Activated CD4-positive, alpha-beta T cell treated with anti-CD3 and anti-CD28 coated beads, Interleukin-2, Interleukin-6, amounts not matched to agents 100 ng/mL and 50 ng/mL, durations not matched to agents 16 hours and 8 hours (primary cell): ENCODE measurements around the gene SCIN.
"Not testable (repeated sequence)": the region's sequence is repeated elsewhere in the genome, so short reads cannot be mapped to it uniquely, and the experiment has no call there.

Experiments used
- DNase-seq: peaks from one replicate; pipeline ENCODE4 v3.0.0-alpha.2; 2020

The SCIN gene

DNA sequence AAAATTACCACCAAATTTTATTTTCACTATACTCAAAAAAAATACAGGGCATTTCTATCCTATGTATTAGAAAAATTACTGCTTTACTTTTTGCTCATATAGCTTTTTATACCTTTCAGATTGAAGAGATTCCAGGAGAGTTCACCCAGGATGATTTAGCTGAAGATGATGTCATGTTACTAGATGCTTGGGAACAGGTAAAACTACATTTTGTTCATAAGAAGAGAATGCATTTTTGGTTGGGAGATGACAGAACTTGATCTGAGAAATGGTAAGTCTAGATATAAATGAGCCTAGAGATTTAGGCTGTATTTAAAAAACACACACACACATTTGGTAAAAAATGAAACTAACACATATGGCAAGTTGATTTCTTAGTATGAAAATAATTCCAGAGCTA lies 78.8 kb downstream of the SCIN start:
- no peak for DNase-seq

DNA sequence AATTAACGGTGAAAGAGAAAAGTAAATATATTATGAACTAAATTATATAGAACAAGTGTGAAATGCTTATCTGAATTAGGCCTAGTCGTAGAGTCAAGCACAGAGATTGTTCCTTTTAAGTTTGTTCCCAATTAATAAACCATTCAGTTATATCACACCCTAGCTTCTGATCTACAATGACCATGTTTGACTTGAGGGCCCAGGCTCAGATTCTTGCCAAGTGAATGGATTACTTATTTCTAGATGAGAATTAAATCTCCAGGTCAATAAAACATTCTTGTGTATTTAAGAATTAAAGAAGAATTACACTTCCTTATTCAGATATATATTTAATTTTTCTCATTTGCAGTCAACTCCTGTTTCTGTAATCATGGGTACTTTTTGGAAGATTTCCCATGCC lies 79.6 kb downstream of the SCIN start:
- DNase-seq, result no peak

DNA sequence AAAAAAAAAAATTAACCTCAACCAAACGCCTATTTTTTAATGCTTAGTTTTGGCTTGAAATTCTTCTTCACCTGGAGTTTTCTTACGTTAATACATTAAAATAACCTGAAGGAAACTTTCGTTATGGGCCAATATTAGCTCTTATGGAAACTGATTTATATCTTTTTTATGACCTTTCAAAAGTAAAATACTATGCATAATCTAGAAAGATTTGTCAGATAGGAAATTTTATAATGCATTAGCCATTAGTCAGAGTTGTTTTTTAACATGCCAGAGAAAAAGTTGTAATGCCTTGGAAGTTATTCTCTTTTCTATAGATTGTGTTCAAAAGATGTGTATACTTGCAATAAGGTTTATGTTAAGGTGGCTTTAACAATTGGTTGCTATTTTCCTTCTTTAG lies 82.6 kb downstream of the SCIN start:
- no peak for DNase-seq

DNA sequence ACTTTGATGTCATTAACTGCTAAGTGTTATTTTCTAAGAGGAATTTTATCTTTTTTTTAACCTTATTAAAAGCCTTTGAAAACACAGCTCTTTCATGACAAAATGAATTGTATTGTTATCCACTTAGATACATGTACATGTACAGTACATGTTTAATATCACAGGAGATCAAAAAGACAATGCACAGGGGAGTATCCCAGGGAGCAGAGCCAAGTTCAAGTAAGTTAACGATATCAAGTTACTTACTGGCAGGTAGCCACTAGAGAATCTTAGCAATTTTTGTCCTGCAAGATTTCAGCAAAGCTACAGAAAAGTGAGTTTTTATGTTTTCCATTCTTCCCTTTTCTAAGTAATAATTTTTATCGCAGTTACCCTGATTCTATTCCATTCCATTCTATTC lies 83.0 kb downstream of the SCIN start:
- DNase-seq, result no peak

DNA sequence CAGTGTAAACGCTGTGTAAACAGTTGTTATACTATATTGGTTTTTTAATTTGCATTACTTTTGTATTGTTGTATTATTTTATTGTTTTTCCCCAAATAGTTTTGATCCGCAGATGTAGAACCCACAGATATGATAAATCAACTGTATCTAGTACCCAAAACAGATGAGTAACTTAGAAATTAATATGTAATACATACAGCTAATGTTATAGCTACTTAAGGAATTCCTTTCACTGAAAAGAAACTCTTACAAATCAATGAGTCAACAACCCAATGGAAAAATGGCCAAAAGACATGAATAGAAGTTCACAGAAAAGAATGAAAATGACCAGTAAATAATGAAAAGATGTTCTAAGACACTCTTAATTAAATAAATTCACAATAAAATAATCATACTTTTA lies 84.6 kb downstream of the SCIN start:
- DNase-seq, result no peak

DNA sequence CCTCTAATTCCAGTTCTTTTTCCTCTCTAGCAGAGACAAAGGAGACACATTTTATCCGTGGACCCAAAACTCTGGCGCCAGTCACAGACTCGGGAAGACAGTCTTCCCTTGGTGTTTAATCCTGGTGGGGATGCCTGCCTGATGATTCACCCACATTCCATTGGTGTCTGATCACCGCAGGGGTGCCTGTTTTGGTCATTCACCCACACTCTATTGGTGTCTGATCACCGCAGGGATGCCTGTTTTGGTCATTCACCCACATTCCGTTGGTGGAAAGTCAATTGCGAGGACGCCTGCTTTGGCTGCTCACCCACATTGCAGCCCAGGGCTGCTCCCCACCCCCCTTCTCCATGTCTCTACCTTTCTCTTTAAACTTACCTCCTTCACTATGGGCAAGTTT lies 89.9 kb downstream of the SCIN start:
- not testable (repeated sequence) for DNase-seq

DNA sequence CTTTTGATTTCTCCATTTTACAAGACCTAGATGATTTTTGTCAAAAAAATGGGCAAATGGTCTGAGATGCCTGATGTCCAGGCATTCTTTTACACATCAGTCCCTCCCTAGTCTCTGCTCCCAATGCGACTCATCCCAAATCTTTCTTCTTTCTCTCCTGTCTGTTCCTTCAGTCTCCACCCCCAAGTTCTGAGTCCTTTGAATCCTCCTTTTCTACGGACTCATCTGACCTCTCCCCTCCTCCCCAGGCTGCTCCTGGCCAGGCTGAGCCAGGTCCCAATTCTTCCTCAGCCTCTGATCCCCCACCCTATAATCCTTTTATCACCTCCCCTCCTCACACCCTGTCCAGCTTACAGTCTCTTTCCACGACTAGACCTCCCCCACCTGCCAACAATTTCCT lies 90.5 kb downstream of the SCIN start:
- not testable (repeated sequence) for DNase-seq

DNA sequence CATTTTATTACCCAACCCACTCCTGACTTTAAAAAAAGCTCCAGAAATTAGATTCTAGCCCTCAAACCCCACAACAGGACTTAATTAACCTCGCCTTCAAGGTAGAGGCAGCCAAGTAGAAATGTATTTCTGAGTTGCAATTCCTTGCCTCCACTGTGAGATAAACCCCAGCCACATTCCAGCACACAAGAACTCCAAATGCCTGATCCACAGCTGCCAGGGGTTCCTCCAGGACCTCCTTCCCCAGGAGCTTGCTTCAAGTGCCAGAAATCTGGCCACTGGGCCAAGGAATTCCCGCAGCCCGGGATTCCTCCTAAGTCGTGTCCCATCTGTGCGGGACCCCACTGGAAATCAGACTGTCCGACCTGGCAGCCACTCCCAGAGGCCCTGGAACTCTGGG lies 91.1 kb downstream of the SCIN start:
- DNase-seq, result no peak

DNA sequence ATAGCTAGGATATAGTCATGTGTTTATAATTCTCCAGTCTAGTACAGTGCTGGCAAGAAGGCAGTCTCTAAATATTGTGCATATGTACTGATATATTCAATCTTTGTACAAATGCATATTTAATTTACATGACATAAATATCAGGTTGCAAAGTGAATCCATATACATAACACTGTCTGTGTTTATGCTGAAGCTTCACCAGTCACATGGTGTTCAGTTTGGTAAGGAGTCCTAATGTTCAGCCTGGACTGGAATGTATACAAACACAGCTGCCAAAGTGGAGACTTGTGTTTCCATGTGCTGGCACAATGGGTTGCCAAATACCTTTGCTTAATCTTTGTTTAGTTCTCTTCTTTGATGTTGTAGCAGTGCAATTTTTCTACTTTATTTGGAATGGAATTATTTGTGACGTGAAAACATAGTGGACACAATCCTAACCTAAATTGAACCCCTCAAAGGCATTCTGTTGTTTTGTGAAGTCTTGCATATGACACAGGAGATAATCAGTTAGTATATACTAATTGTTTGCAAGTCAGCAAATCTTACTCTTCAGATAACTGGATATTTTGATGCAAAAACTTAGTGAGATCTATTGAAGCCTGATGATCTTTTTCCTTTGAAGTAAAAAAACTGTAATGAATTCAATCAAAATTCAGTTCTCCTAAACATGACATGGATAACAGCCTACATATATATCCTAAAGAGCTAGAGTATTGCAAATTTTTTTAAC lies 99.6 kb downstream of the SCIN start:
- DNase-seq, result no peak

DNA sequence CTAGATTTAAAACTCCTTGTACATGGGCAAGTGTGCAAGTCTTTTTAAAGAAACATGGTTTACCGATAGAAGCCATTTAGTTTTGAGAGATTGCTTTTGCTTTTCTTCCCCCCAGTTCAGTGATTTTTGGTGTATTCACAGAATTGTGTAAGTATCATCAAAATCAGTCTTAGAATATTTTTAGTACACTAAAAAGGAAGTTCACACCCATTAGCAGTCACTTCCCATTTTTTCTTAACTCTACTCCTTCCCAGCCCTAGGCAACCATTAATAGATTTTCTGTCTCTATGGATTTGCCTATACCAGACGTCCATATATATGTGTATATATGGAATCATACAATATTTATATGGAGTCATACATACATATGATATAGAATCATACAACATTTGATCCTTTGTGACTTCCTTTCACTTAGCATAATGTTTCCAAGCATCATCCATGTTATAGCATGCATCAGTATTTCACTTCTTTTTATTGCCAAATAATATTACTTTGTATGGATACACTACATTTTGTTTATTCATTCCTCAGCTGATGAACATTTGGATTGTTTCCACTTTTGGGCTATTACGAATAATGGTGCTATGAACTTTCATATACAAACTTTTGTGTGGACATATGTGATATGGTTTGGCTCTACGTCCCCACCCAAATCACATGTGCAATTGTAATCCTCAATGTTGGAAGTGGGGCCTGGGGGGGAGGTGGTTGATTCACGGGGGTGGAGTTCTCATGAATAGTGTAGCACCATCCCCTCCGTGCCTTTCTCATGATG lies 100.4 kb downstream of the SCIN start:
- no peak for DNase-seq

DNA sequence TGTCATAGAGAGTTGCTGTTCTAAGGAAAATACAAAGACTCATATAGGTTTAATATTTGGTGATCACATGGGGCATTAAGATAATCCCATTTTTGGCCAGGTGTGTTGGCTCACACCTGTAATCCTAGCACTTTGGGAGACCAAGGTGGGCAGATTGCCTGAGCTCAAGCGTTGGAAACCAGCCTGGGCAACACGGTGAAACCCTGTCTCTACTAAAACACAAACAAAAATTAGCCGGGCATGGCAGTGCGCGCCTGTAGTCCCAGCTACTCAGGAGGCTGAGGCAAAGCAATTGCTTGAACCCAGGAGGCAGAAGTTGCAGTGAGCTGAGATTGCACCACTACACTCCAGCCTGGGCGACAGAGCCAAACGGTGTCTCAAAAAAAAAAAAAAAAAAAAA lies 102.9 kb downstream of the SCIN start:
- DNase-seq, result not testable (repeated sequence)

DNA sequence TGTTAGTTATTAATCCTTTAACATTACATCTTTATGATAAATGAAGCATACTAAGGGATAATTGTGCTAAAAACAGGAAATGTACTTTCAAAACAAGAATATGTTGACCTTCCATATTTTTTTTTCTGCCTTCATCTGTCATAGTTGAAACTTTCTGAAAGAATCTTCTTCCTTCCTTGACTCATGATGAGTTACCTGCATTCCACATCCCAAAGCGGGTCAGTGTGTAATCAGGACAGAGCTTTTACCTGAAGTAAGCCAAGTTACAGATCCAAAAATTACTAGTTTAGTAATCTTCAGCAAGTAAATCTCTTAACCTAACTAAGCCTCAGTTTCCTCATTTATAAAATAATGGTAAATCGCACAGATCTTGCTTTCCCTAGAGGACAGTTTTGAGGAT lies 103.5 kb downstream of the SCIN start:
- DNase-seq, result no peak

DNA sequence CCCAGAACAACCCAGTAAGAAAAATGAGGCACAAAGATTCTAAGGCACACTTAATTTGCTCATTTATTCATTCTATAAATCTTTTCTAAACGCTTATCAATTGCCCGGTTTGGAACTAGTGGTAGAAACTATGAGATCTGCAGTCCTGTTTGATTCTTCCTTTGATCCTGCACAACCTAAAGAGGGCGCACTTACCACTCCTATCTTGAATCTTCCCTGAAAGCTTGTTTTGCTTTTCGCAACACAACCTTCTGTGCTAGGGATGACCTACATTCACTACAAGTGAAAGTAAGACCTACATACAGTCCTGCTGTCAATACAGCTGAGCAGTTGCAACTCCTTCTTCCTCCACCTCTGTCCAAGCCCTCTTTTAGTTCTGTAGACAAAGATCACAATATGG lies 104.3 kb downstream of the SCIN start:
- peak; percentile 58 for DNase-seq

DNA sequence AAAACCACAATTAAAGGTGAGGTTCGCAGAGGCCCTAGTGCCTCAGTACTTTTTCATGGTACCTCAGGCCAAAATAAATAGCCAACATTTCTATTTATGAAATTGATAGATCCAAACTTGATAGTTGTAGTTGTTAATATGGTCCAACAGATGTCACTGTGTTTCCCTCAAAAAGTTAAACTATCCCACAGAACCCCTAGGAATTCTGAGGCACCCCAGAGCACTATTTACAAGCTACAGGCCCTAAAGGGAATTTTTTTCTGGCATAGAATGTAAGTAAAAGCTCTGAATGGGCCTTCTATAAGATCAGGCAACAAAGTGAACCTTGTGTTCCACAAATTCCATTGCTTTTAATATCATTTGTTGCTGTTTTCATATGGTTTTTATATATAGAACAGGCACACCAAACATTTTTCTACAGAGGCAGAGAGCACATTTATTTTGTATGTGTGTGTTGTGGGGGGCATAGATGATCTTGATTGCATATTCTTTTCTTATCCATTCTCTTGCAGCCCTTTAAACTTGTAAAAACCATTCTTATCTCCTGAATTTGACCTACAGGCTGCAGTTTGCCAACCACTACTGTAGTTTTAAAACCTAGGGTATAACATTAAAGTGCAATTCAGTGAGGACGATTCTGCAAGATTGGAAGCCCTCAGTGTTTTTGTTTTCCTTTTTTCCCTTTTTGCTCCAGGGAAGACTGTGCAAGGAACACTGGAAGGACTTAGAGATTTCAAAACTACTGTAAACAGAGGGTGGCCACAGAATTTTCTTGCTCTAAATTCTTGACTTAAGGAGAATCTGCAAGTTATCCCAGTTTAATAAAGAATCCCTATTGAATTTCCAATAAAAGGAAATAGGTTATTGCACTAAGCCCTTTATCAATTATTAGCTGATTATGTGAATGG lies 113.4 kb downstream of the SCIN start:
- DNase-seq, result no peak

DNA sequence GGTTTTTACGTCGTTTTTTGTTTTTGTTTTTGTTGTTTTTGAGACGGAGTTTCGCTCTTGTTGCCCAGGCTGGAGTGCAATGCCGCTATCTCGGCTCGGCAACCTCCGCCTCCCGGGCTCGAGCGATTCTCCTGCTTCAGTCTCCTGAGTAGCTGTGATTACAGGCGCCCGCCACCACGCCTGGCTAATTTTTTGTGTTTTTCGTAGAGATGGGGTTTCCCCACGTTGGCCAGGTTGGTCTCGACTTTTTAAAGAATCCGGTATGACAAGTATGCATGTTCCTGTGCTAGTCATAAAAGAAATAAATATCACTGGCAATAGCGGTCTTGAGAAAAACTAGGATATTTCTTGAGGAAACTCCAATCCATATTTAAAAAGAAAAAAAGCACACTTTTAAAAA lies 114.2 kb downstream of the SCIN start:
- DNase-seq, result no peak

DNA sequence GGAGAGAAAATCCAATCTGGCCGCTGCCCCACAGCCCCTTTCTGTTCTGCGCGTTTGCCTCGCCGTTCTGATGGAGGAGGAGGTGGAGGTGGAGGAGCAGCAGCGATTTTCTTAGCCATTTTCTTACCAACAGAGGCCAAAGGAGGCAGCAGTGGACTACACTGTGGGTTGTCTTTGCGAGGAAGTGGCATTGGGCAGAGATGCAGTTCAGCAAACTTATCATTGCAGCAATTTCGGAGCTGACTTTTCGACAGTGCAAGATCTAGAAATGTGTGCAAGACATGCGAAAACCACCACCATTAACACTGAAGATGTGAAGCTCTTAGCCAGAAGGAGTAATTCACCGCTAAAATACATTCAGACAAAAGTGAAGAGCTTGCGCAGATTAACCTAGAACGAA lies 115.0 kb downstream of the SCIN start:
- peak; percentile 14 for DNase-seq

DNA sequence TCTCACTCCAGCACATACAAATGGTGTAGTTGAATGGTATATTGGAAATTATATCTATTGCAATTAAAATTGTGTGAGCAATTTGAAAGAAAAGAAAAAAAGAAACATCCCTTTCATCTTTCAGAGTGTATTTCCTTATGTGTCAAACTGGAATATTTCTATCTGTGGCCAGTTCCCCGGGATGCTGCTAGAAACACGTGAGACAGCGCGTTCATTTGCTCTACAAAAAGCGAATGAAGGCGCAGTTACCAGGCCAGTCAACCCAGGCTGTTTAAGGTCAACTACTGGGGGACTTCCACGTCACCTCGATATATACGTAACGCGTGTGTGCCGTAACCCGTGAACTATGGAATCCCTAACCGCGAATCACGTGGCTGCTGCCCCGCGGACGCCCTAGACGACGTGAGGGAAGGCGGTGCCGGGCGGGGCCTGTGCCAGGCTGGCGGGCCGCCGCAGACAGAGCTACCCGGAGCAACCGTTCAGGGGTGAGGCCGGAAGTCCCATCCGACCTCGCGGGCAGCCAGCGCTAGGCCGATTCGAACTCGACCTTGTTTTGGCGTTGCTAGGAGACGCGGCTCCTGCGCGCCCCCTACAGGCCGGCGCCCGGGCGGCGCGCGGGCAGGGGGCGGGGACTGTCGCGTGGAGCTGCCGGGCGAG lies 115.8 kb downstream of the SCIN start:
- peak; percentile 96 for DNase-seq

DNA sequence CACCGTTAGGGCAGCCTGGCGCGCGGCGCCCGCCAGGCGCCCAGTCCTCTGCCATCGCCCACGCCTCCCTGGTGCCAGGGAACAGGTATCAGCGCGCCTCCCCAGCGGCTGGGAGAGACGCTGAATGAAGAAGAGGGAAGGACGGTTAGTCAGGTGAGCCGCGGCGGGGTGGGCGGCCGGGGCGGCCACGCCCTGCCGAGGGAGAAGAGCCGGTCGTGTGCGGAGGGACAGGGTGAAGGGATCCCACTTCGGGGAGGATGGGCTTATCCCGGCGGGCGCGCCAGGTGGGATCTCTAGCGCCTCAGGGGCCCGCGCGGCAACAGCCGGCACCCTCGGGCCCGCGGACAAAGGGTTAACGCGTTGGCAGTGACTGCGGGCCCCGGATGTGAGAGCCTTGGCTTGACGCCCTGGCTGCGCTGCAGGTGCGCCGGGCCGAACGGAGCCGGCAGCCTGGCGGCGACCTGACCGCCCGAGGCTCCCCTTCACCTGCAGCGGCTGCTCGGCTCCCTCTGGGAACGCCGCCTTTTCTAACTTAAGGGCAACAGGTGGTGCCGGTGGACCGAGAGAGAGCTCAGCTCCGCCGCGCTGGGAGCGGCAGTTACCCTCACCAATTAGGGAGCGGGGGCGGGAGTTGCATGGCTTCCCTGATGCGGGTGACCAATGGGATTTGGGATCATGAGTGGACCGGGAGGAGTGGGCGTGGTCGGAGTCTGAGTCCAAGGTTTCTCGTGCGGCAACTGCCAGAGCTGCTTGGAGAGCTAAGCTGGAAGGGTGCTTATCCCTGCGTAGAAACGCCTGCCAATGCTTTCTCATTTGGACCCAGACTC lies 116.6 kb downstream of the SCIN start, which contains the start of gene ARL4A:
ARL4A (plus strand) TSS at position 743 of the 827 bp plus-strand sequence. CDS start 622 bp downstream, outside the sequence.
- DNase-seq, result peak; percentile 95

DNA sequence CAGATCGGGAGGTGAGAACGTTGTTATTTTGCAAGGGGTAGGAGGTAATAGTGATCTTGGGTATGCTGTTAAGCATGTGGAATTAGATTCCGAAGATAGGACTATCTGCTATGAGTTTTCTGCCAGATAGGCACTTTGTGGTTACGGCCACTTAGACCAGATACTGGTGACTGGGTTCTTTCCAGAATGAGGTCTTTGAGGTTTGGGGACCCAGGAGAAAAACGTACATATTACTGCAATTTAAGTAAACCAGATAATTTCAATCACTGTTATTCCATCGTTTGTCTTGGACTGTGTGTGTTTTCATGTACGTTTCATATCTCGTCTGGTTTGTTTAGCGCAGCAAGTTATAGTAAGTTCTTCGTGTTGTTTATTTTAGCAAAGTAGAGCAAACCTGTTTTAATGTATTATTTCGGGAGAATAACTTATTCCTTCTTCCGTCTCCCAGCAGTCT lies 117.2 kb downstream of the SCIN start:
- no peak for DNase-seq

DNA sequence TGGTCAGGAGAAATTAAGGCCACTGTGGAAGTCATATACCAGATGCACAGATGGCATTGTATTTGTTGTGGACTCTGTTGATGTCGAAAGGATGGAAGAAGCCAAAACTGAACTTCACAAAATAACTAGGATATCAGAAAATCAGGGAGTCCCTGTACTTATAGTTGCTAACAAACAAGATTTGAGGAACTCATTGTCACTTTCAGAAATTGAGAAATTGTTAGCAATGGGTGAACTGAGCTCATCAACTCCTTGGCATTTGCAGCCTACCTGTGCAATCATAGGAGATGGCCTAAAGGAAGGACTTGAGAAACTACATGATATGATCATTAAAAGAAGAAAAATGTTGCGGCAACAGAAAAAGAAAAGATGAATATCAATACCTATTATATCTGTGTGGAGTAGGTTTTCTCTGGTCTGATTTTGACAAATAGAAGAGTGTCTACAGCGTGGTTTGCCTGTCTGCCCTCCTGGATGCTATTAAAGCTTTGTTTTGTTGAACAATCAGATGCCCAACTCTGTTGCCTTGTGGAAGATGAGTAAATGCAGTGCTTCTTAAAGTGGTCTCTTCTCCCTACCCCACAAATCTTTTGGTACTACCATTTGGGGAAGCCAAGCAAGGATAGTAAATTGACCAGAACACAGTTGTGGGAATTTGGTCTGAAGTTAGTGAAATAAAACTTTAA lies 118.1 kb downstream of the SCIN start:
- not testable (repeated sequence) for DNase-seq

DNA sequence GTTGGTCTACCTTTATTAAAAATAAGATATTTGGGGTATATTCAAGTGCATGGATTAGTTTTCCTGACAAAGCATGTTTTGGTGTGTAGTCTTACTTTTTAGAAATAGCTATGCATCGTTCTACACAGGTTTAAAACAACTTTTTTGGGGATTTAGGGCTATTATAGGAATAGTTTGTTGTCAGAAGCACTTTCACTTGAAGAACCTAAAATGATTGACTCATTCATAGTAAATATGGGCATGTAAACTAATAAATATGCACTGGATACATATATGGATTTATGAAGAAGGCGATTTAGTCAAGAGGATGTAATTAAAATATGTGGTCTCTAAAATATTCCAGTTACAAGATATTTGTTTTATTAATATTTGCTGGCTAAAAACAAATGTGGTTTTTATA lies 118.9 kb downstream of the SCIN start:
- DNase-seq, result no peak
